ENCODE measurements around the gene COG4. TPM values are rescaled to one million over a fixed set of nuclear protein-coding genes. Genes with fewer than 3 reads are reported as not detected.

Gene COG4
- total RNA-seq, 1 experiment from 2014 or later = 35.5 TPM

DNA sequence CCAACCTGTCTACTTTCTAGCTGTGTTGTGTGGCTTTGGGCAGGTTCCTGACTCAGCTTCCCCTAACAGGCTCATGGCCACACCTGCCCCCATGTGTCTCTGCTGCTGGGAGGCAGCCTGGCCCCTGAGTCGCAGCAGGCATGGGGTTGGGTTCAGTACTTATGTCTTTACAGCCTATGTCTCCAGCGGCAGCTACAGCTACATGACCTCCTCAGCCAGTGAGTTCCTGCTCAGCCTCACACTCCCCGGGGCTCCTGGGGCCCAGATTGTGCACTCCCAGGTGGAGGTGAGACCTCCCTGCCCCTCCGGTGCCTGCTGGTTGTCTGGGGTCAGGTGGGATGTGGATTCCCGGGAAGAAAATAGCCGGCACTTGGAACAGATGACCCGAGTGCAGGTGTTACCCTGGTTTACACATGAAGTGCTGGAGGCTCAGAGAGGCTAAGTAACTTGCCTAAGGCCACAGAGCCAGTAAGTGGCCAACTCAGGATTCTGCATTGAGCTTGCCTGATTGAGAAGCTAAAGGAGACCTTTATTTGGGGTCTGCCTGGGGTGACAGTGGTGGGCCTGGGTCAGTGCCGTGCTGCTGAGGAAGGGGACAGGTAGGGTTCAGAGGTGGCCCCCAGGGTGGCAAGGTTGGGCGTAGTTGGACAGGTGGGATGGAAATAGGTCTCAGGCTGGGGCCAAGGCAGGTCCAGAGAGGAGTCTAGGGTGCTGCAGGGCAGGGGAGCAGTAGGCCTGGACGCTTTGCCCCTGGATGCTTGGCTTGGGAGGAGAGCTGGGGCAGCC, 53.0 kb downstream of the COG4 start:
- ChIA-PET POLR2A (ENCODE audit: unreplicated experiment) (no interaction called here), CTCF (interaction anchor here (0.8 to 1.6 kb wide), 2 partner anchors 89 to 90 kb away, joined by 5 to 6 read pairs; no protein-coding TSS in a partner anchor)
- H2AFZ ChIP-seq (ENCODE audit: low read length) = no peak overlapping the region
- no TSS peak for BruUV-seq (replicated peaks)
- H3K27me3 ChIP-seq (ENCODE audit: low read length) = no peaks in the 10 kb centered on the region
- H3K4me2 ChIP-seq (ENCODE audit: low read length) = no peak overlapping the region
- no peak for ATAC-seq
- no peaks in the 10 kb centered on the region for H3K9me3 ChIP-seq (ENCODE audit: low read length)
- no peak overlapping the region for H3K4me3 ChIP-seq (ENCODE audit: low read length)
- H3F3A ChIP-seq (ENCODE audit: low read length, unreplicated experiment) = no peaks in the 10 kb centered on the region
- no peak for DNase-seq
- no peak overlapping the region for H3K9ac ChIP-seq (ENCODE audit: low read length)
- H3K9me2 ChIP-seq (replicated peaks; ENCODE audit: low read length) = no peaks in the 10 kb centered on the region
- no peak for TF ChIP-seq EZH2 (IDR thresholded peaks at IDR 0.05; ENCODE audit: low read length, unreplicated experiment)
- TF ChIP-seq EZH2phosphoT487 (IDR thresholded peaks at IDR 0.05; ENCODE audit: borderline replicate concordance, low read length) = no peak
- TF ChIP-seq, protein P1, sequence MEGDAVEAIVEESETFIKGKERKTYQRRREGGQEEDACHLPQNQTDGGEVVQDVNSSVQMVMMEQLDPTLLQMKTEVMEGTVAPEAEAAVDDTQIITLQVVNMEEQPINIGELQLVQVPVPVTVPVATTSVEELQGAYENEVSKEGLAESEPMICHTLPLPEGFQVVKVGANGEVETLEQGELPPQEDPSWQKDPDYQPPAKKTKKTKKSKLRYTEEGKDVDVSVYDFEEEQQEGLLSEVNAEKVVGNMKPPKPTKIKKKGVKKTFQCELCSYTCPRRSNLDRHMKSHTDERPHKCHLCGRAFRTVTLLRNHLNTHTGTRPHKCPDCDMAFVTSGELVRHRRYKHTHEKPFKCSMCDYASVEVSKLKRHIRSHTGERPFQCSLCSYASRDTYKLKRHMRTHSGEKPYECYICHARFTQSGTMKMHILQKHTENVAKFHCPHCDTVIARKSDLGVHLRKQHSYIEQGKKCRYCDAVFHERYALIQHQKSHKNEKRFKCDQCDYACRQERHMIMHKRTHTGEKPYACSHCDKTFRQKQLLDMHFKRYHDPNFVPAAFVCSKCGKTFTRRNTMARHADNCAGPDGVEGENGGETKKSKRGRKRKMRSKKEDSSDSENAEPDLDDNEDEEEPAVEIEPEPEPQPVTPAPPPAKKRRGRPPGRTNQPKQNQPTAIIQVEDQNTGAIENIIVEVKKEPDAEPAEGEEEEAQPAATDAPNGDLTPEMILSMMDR (conservative IDR thresholded peaks at IDR 0.05; ENCODE audit: low read depth, low read length) = no peak
- intact Hi-C loops (cut with micrococcal nuclease) = no loop called here
- no peaks in the 10 kb centered on the region for H3K79me2 ChIP-seq (ENCODE audit: low read length)
- H3K36me3 ChIP-seq (ENCODE audit: low read depth, low read length) = no peaks in the 10 kb centered on the region
- 0 out of 2 replicates have a peak, but pooled peaks cover 3% of the 10 kb centered on the region for H3K4me1 ChIP-seq (ENCODE audit: insufficient read depth, low read length)
- no peaks in the 10 kb centered on the region for H4K20me1 ChIP-seq (ENCODE audit: low read length)
- no peak overlapping the region for H3K27ac ChIP-seq (ENCODE audit: low read length)

DNA sequence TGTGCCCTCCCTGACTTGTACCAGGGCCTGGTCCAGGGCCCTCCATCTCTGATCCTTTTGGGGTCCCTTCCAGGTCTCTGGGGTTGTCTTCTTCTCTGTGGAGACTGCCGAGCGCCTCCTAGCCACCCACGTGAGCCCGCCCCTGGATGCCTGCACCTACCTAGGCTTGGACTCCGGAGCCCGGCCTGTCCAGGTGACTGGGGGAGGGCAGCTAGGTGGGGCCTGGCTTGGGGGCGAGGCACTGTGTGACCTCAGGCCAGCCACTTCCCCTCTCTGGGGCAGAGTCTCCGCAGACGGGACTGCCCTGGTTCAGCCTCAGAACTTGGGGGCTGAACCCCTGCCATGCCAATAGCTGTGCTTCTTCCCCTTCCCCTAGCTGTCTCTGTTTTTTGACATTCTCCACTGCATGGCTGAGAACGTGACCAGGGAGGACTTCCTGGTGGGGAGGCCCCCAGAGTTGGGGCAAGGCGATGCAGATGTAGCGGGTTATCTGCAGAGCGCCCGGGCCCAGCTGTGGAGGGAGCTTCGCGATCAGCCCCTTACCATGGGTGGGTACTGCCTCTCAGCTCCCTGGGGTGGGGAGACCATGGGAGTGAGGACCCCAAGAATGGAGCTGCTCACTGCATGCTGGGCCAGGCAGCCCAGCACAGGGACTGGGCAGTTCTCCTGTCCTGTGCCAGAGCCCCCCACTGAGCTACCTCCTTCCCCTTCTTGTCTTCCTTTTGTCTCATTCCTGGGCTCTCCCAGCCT, 54.4 kb downstream of the COG4 start:
- H3K4me1 ChIP-seq (ENCODE audit: insufficient read depth, low read length) = no peaks in the 10 kb centered on the region
- no TSS peak for BruUV-seq (replicated peaks)
- no peak overlapping the region for H3K4me2 ChIP-seq (ENCODE audit: low read length)
- no peak overlapping the region for H3K9ac ChIP-seq (ENCODE audit: low read length)
- no peaks in the 10 kb centered on the region for H3K79me2 ChIP-seq (ENCODE audit: low read length)
- H3K36me3 ChIP-seq (ENCODE audit: low read depth, low read length) = no peaks in the 10 kb centered on the region
- H3F3A ChIP-seq (ENCODE audit: low read length, unreplicated experiment) = no peaks in the 10 kb centered on the region
- TF ChIP-seq EZH2 (IDR thresholded peaks at IDR 0.05; ENCODE audit: low read length, unreplicated experiment) (no peak), EZH2phosphoT487 (IDR thresholded peaks at IDR 0.05; ENCODE audit: borderline replicate concordance, low read length) (no peak)
- TF ChIP-seq, protein P1 (conservative IDR thresholded peaks at IDR 0.05; ENCODE audit: low read depth, low read length) = no peak
- H3K9me3 ChIP-seq (ENCODE audit: low read length) = no peaks in the 10 kb centered on the region
- H3K9me2 ChIP-seq (replicated peaks; ENCODE audit: low read length) = no peaks in the 10 kb centered on the region
- H4K20me1 ChIP-seq (ENCODE audit: low read length) = no peaks in the 10 kb centered on the region
- ChIA-PET POLR2A (ENCODE audit: unreplicated experiment) (no interaction called here), CTCF (no interaction called here)
- intact Hi-C loops (cut with micrococcal nuclease) = no loop called here
- DNase-seq (no peak), ATAC-seq (no peak)
- no peak overlapping the region for H3K27ac ChIP-seq (ENCODE audit: low read length)
- no peak overlapping the region for H3K4me3 ChIP-seq (ENCODE audit: low read length)
- no peak overlapping the region for H2AFZ ChIP-seq (ENCODE audit: low read length)
- H3K27me3 ChIP-seq (ENCODE audit: low read length) = no peaks in the 10 kb centered on the region

DNA sequence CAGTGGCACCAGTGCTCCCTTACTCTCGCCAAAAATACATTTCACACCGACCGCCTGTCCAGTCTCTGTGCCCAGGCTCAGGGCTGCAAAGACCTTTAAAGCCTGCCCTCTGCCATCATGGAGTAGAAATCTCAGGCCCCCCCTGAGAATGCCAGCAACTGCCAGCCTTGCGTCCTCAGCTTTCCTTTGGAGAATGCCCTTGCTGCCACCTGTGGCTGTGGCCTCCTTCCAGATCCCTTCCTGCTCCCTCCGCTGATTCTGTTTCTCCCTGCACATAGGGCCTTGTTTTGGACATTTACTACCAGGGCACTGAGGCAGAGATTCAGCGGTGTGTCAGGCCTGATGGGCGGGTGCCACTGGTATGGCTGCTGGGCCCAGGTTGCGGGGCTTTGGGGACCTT, 55.7 kb downstream of the COG4 start:
- H3K9ac ChIP-seq (ENCODE audit: low read length) = no peak overlapping the region
- intact Hi-C loops (cut with micrococcal nuclease) = no loop called here
- BruUV-seq (replicated peaks) = no TSS peak
- no peaks in the 10 kb centered on the region for H4K20me1 ChIP-seq (ENCODE audit: low read length)
- H3K4me2 ChIP-seq (ENCODE audit: low read length) = no peak overlapping the region
- H3K4me1 ChIP-seq (ENCODE audit: insufficient read depth, low read length) = no peaks in the 10 kb centered on the region
- no peak for TF ChIP-seq EZH2 (IDR thresholded peaks at IDR 0.05; ENCODE audit: low read length, unreplicated experiment)
- TF ChIP-seq, protein P1 (conservative IDR thresholded peaks at IDR 0.05; ENCODE audit: low read depth, low read length) = no peak
- TF ChIP-seq EZH2phosphoT487 (IDR thresholded peaks at IDR 0.05; ENCODE audit: borderline replicate concordance, low read length) = no peak
- ATAC-seq = no peak
- H3K27ac ChIP-seq (ENCODE audit: low read length) = no peak overlapping the region
- H3K36me3 ChIP-seq (ENCODE audit: low read depth, low read length) = no peaks in the 10 kb centered on the region
- H3K4me3 ChIP-seq (ENCODE audit: low read length) = no peak overlapping the region
- H3K9me3 ChIP-seq (ENCODE audit: low read length) = no peaks in the 10 kb centered on the region
- no peaks in the 10 kb centered on the region for H3F3A ChIP-seq (ENCODE audit: low read length, unreplicated experiment)
- H2AFZ ChIP-seq (ENCODE audit: low read length) = no peak overlapping the region
- no peaks in the 10 kb centered on the region for H3K27me3 ChIP-seq (ENCODE audit: low read length)
- no peaks in the 10 kb centered on the region for H3K79me2 ChIP-seq (ENCODE audit: low read length)
- ChIA-PET CTCF (no interaction called here), POLR2A (ENCODE audit: unreplicated experiment) (no interaction called here)
- H3K9me2 ChIP-seq (replicated peaks; ENCODE audit: low read length) = no peaks in the 10 kb centered on the region
- no peak for DNase-seq
